Measurements from ENCODE around the gene NID1. TPM values are rescaled to one million over a fixed set of nuclear protein-coding genes. Genes with fewer than 3 reads are reported as not detected.

Gene NID1
- total RNA-seq, 6 experiments from 2014 or later, result 45.7 to 67.1 (median 59.1) TPM

GRCh38 chr1:236024641-236025040 is 40.2 kb downstream of the NID1 start:
- WGBS (ENCODE audit: insufficient coverage, low coverage, low lambda C conversion rate, missing lambda C conversion rate), result 92% methylated on average over 6 of the region's 7 CpGs
- peaks cover 0 to 9% (median 0%) of the 10 kb centered on the region in 4 donors for H3K4me1 ChIP-seq
- intact Hi-C loops (cut with DNase I), result no loop called here
- peaks cover 0 to 79% (median 37%) of the 10 kb centered on the region in 4 donors for H3K36me3 ChIP-seq
- no peak overlapping the region for H3K4me3 ChIP-seq
- no peak for TF ChIP-seq CTCF (IDR thresholded peaks at IDR 0.05)
- TF ChIP-seq POLR2A (IDR thresholded peaks at IDR 0.05), result no peak
- H3K27ac ChIP-seq, result no peak overlapping the region
- no peak for ATAC-seq
- H3K9me3 ChIP-seq, result no peaks in the 10 kb centered on the region
- no peaks in the 10 kb centered on the region for H3K27me3 ChIP-seq
- no peak for DNase-seq

- Histone ChIP-seq H3K27ac (no peak overlapping the region), H3K4me3 (no peak overlapping the region), H3K36me3 (peaks cover 0 to 73% (median 34%) of the 10 kb centered on the region in 4 donors), H3K4me1 (peaks cover 0 to 15% (median 4%) of the 10 kb centered on the region in 4 donors), H3K27me3 (no peaks in the 10 kb centered on the region), H3K9me3 (no peaks in the 10 kb centered on the region)
- intact Hi-C loops (cut with DNase I), result no loop called here
- no peak for ATAC-seq
- DNase-seq, result no peak
- TF ChIP-seq POLR2A (IDR thresholded peaks at IDR 0.05), result no peak
- WGBS (ENCODE audit: insufficient coverage, low coverage, low lambda C conversion rate, missing lambda C conversion rate), result 93% methylated on average over 12 of the region's 15 CpGs
Observed at GRCh38 chr1:236023926-236024565, 40.8 kb downstream of the NID1 start.

GRCh38 chr1:236021424-236022135 is 43.3 kb downstream of the NID1 start:
- TF ChIP-seq POLR2A (IDR thresholded peaks at IDR 0.05), result no peak
- no peak for TF ChIP-seq CTCF (IDR thresholded peaks at IDR 0.05)
- Histone ChIP-seq H3K9me3 (no peaks in the 10 kb centered on the region), H3K36me3 (peaks cover 0 to 52% (median 27%) of the 10 kb centered on the region in 4 donors), H3K27ac (peak overlapping the region in 2 of 3 donors; percentile 14 to 19), H3K27me3 (no peaks in the 10 kb centered on the region), H3K4me3 (no peak overlapping the region), H3K4me1 (peaks cover 0 to 17% (median 8%) of the 10 kb centered on the region in 4 donors)
- intact Hi-C loops (cut with DNase I), result no loop called here
- ATAC-seq (no peak), DNase-seq (no peak)
- 59% methylated on average over 6 of the region's 9 CpGs for WGBS (ENCODE audit: insufficient coverage, low coverage, low lambda C conversion rate, missing lambda C conversion rate)

GRCh38 chr1:236020359-236021219 is 44.3 kb downstream of the NID1 start:
- H3K4me1 ChIP-seq, result peaks cover 0 to 17% (median 8%) of the 10 kb centered on the region in 4 donors
- no peaks in the 10 kb centered on the region for H3K9me3 ChIP-seq
- no peak for DNase-seq
- peak overlapping the region in 2 of 3 donors; percentile 80 to 93 for H3K27ac ChIP-seq
- intact Hi-C loops (cut with DNase I), result no loop called here
- no peak overlapping the region for H3K4me3 ChIP-seq
- H3K36me3 ChIP-seq, result peaks cover 0 to 42% (median 19%) of the 10 kb centered on the region in 4 donors
- WGBS (ENCODE audit: insufficient coverage, low coverage, low lambda C conversion rate, missing lambda C conversion rate), result 95% methylated on average over 14 of the region's 20 CpGs
- no peaks in the 10 kb centered on the region for H3K27me3 ChIP-seq
- no peak for ATAC-seq
- no peak for TF ChIP-seq POLR2A (IDR thresholded peaks at IDR 0.05)
- no peak for TF ChIP-seq CTCF (IDR thresholded peaks at IDR 0.05)
